Measurements from ENCODE around the gene BRAT1.

DNA sequence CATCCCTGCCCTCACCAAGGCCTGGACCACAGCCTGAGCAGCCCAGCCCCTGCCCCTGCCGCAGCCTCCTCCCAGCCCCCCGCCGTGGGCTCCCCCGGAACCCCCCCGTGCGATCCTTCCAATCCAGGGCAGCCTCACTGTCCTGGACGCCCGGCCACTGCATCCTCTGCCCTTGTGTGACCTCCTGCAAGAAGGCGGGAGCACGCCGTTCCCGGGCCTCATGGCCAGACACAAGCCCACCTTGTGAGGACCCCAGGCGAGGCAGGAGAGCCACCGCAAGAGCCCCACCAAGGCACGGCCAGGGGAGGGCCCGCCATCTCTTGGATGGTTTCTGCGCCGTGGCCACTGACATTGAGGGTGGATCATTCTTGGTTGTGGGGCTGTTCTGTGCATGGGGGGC, 43.6 kb downstream of the BRAT1 start:
- TF ChIP-seq, protein P1, sequence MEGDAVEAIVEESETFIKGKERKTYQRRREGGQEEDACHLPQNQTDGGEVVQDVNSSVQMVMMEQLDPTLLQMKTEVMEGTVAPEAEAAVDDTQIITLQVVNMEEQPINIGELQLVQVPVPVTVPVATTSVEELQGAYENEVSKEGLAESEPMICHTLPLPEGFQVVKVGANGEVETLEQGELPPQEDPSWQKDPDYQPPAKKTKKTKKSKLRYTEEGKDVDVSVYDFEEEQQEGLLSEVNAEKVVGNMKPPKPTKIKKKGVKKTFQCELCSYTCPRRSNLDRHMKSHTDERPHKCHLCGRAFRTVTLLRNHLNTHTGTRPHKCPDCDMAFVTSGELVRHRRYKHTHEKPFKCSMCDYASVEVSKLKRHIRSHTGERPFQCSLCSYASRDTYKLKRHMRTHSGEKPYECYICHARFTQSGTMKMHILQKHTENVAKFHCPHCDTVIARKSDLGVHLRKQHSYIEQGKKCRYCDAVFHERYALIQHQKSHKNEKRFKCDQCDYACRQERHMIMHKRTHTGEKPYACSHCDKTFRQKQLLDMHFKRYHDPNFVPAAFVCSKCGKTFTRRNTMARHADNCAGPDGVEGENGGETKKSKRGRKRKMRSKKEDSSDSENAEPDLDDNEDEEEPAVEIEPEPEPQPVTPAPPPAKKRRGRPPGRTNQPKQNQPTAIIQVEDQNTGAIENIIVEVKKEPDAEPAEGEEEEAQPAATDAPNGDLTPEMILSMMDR (IDR thresholded peaks at IDR 0.05) = no peak
- no peak for TF ChIP-seq EZH2 (IDR thresholded peaks at IDR 0.05; ENCODE audit: borderline replicate concordance, insufficient read depth, low read depth, low read length, poor library complexity, severe bottlenecking)

Data from B cell (primary cell).